Naive thymus-derived CD8-positive, alpha-beta T cell (primary cell): ENCODE results near the gene PRPSAP1. TPM values are rescaled to one million over a fixed set of nuclear protein-coding genes. Genes with fewer than 3 reads are reported as not detected.
"Not testable (repeated sequence)": the region's sequence is repeated elsewhere in the genome, so short reads cannot be mapped to it uniquely, and the experiment has no call there.

ENCODE experiments used
- ATAC-seq, 2 donors: fragments of 150-1000 bp; cut with Tn5 transposase in 1 of 2; sonication (Bioruptor Pico), chemical (Tn5 transposase) in 1 of 2; 1 replicate in 1 of 2; 2 replicates in 1 of 2; pipeline ENCODE4 v1.10.0; 2021; ENCODE audit warnings: mild to moderate bottlenecking in 2 of 2, moderate library complexity in 2 of 2
- POLR2A ChIA-PET: fragments of 350-600 bp; sonication (Branson Sonifier 250); formaldehyde crosslinking; loops from one replicate; lab custom pipeline; 2021; ENCODE audit warnings: antibody characterized with exemption; lab: Charles Lee
- DNase-seq, 10 donors: peaks; one replicate each; pipeline versions ENCODE4 v3.0.0 to v3.0.0-alpha.2; 2020 to 2022
- H3K27ac Mint-ChIP-seq, 10 donors: one replicate each; pipeline ENCODE4 v1.8.0; 2020 to 2022; ENCODE audit warnings: mild to moderate bottlenecking in 10 of 10, mixed read lengths in 10 of 10, moderate library complexity in 4 of 10, inconsistent platforms in 1 of 10
- H3K27me3 Mint-ChIP-seq, 5 donors: one replicate each; pipeline ENCODE4 v1.8.0; 2021 to 2022; ENCODE audit warnings: mixed read lengths in 5 of 5
- H3K36me3 Mint-ChIP-seq, 3 donors: one replicate each; pipeline ENCODE4 v1.8.0; 2020 to 2022; ENCODE audit warnings: mixed read lengths in 3 of 3, mild to moderate bottlenecking in 2 of 3, inconsistent platforms in 1 of 3
- H3K4me1 Mint-ChIP-seq, 4 donors: one replicate each; pipeline ENCODE4 v1.8.0; 2021 to 2022; ENCODE audit warnings: mixed read lengths in 4 of 4
- H3K4me3 Mint-ChIP-seq, 10 donors: one replicate each; pipeline ENCODE4 v1.8.0; 2020 to 2022; ENCODE audit warnings: mild to moderate bottlenecking in 10 of 10, mixed read lengths in 10 of 10, moderate library complexity in 6 of 10, inconsistent platforms in 1 of 10
- H3K9me3 Mint-ChIP-seq, 9 donors: one replicate each; pipeline ENCODE4 v1.8.0; 2020 to 2022; ENCODE audit warnings: mixed read lengths in 9 of 9, mild to moderate bottlenecking in 3 of 9, inconsistent platforms in 1 of 9, moderate library complexity in 1 of 9
- polyA plus RNA-seq, 3 donors: library from polyadenylated mRNA; unstranded; fragments of 300-500 nt; fragmentation: Illumina TruSeq; gene quantifications; one replicate each; pipeline ENCODE4 v1.2.3, GENCODE V29; 2021
- total RNA-seq, 8 experiments: library from RNA in 2 of 8; stranded (reverse) in 2 of 8; gene quantifications; one replicate each; pipeline ENCODE4 v1.2.3 and lab custom pipeline; 2021 to 2026

Gene PRPSAP1
- total and polyA plus RNA-seq, 5 experiments from 2014 or later: 37.9 to 62.9 (median 44.7) TPM

DNA sequence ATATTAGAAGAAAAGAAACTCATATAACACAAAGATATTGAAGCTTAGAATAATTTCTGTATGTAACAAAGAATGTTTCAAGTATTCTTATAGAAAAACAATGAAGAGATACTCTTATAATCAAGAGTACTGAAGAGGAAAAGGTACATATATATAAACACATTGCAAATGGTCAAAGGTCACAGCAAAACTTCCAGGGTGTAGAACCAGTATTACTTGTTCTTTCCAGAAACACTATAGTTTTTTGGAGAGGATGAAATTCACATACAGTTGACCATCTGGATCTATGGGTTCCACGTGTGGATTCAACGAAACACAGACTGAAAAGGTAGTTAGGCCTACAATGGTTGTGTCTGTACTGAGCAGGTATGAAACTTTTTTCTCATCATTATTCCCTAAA lies 22.6 kb downstream of the PRPSAP1 start:
- DNase-seq: no peak
- Mint-ChIP-seq H3K9me3 (no peaks in the 10 kb centered on the region), H3K4me3 (no peak overlapping the region), H3K27ac (peak overlapping the region in 1 of 10 donors; percentile 9), H3K27me3 (no peaks in the 10 kb centered on the region), H3K4me1 (peaks cover 0 to 3% (median 0%) of the 10 kb centered on the region in 4 donors), H3K36me3 (peaks cover 0 to 57% (median 15%) of the 10 kb centered on the region in 3 donors)
- POLR2A ChIA-PET: no interaction called here
- no peak for ATAC-seq

DNA sequence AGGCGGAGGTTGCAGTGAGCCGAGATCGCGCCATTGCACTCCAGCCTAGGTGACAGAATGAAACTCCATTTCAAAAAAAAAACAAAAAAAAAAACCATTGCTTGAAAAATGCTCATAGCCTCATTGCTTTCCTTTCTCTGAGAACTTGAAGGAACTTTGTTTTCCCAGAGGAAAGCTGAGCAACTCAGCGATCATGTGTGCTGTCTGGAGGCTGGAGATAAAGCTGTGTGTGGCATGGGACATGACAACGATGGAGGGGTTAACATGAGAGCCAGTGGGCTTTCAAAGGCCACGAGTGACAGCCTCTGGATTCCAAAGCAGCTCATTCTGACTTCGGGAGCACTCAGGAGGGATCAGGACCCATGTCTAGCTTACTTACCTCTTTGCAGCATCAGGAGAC lies 24.1 kb downstream of the PRPSAP1 start:
- Mint-ChIP-seq H3K36me3 (peaks cover 0 to 69% (median 17%) of the 10 kb centered on the region in 3 donors), H3K4me1 (peaks cover 0 to 3% (median 0%) of the 10 kb centered on the region in 4 donors), H3K27ac (no peak overlapping the region), H3K9me3 (no peaks in the 10 kb centered on the region), H3K4me3 (no peak overlapping the region), H3K27me3 (no peaks in the 10 kb centered on the region)
- POLR2A ChIA-PET: interaction anchor here (0.5 kb wide), 1 partner anchor 228 kb away, joined by 4 read pairs; no protein-coding TSS in a partner anchor
- no peak for ATAC-seq
- no peak for DNase-seq

DNA sequence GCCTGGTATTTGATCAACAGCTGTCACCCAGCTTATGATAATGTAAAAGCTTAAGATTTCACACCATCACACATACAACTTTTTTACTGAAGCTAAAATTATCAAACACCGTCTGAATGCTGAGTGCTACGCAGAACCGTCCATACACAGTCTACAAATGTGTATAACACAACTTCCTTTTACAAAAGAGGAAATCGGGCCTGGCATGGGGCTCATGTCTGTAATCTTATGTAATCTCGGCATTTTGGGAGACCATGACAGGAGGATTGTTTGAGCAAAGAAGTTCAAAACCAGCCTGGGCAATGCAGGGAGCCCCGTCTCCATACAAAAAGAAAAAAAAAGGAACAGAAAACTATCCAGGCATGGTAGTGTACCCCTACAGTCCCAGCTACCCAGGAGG lies 26.0 kb downstream of the PRPSAP1 start:
- Mint-ChIP-seq H3K9me3 (no peaks in the 10 kb centered on the region), H3K27ac (peak overlapping the region in 1 of 10 donors; percentile 76), H3K36me3 (peaks cover 0 to 83% (median 22%) of the 10 kb centered on the region in 3 donors), H3K4me1 (no peaks in the 10 kb centered on the region), H3K4me3 (no peak overlapping the region), H3K27me3 (no peaks in the 10 kb centered on the region)
- DNase-seq (no peak), ATAC-seq (no peak)
- POLR2A ChIA-PET: no interaction called here

DNA sequence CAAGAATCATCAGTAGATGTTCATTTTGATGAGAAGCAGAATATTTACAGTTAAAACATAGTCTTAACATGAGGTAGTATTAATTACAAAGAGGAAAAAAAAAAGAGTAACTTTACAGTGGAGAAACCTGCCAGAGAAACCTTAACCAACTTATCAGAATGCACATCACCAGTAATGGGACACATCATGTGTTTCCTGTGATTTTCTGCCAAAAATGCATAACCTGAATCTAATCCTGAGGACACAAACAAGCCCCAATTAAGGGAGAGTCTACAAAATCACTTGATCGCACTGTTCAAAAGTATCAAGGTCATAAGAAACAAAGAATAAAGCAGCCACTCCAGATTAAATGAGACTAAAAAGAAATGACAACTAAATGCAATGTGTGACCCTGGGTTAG lies 27.4 kb downstream of the PRPSAP1 start:
- H3K27me3 Mint-ChIP-seq: no peaks in the 10 kb centered on the region
- no peak overlapping the region for H3K4me3 Mint-ChIP-seq
- no peak for DNase-seq
- POLR2A ChIA-PET: no interaction called here
- H3K27ac Mint-ChIP-seq: peak overlapping the region in 1 of 10 donors; percentile 0
- ATAC-seq: no peak
- no peaks in the 10 kb centered on the region for H3K9me3 Mint-ChIP-seq
- H3K4me1 Mint-ChIP-seq: no peaks in the 10 kb centered on the region
- peaks cover 0 to 91% (median 19%) of the 10 kb centered on the region in 3 donors for H3K36me3 Mint-ChIP-seq

DNA sequence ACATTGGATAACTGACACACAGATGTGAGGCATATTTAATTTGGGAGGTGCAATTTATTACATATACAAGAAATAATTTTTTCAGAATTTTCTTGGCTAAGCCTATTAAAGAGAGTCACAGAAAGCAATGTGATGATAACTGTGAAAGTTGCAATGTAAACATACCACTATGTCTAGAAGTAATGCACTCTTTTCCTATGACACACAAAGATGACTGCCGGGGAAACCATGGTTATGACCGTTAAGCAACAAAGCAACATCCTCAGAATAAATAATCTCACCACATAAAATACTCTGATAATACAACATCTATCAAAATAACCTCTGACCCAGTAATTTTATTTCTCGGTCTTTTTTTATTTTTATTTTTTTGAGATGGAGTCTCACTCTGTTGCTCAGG lies 35.1 kb downstream of the PRPSAP1 start:
- DNase-seq (no peak), ATAC-seq (no peak)
- POLR2A ChIA-PET: no interaction called here
- Mint-ChIP-seq H3K4me3 (no peak overlapping the region), H3K27me3 (no peaks in the 10 kb centered on the region), H3K27ac (no peak overlapping the region), H3K4me1 (peaks cover 0 to 4% (median 0%) of the 10 kb centered on the region in 4 donors), H3K9me3 (no peaks in the 10 kb centered on the region), H3K36me3 (peaks cover 0 to 68% (median 16%) of the 10 kb centered on the region in 3 donors)

GRCh38 chr17:76317535-76317934 lies 36.2 kb downstream of the PRPSAP1 start:
- H3K36me3 Mint-ChIP-seq: peaks cover 0 to 69% (median 17%) of the 10 kb centered on the region in 3 donors
- no peak overlapping the region for H3K4me3 Mint-ChIP-seq
- DNase-seq (no peak), ATAC-seq (no peak)
- no peaks in the 10 kb centered on the region for H3K9me3 Mint-ChIP-seq
- H3K27me3 Mint-ChIP-seq: no peaks in the 10 kb centered on the region
- peaks cover 0 to 4% (median 0%) of the 10 kb centered on the region in 4 donors for H3K4me1 Mint-ChIP-seq
- H3K27ac Mint-ChIP-seq: peak overlapping the region in 1 of 10 donors; percentile 69
- POLR2A ChIA-PET: no interaction called here

GRCh38 chr17:76314392-76315227 lies 39.1 kb downstream of the PRPSAP1 start:
- Mint-ChIP-seq H3K27ac (peak overlapping the region in 3 of 10 donors; percentile 22 to 61 (median 45)), H3K27me3 (no peaks in the 10 kb centered on the region), H3K4me1 (peaks cover 0 to 4% (median 0%) of the 10 kb centered on the region in 4 donors), H3K4me3 (no peak overlapping the region), H3K9me3 (no peaks in the 10 kb centered on the region), H3K36me3 (peaks cover 0 to 72% (median 27%) of the 10 kb centered on the region in 3 donors)
- ATAC-seq (no peak), DNase-seq (no peak)
- POLR2A ChIA-PET: interaction anchor here (0.7 kb wide), 1 partner anchor 313 kb away, joined by 3 read pairs; no protein-coding TSS in a partner anchor

DNA sequence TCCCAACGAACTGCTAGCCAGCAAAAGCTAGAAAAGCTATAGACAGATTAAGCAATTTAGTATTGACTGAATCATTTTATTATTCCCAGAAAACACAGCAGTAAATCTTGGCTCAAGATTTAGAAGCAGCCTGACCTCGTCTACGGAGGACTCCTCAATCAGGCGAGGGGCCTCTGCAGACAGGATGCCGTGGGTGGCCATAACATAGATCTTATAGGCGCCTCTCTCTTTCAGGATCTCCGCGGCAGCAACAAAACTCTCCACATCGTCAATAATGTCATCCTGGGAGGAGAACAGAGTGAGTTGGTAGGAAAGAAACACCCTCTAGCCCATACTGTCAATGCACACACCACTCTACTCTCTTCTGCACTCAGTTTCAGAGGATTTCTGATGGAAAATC lies 41.0 kb downstream of the PRPSAP1 start:
- Mint-ChIP-seq H3K27ac (no peak overlapping the region), H3K4me3 (no peak overlapping the region), H3K27me3 (no peaks in the 10 kb centered on the region), H3K4me1 (peaks cover 0 to 4% (median 0%) of the 10 kb centered on the region in 4 donors), H3K9me3 (no peaks in the 10 kb centered on the region), H3K36me3 (peaks cover 0 to 61% (median 23%) of the 10 kb centered on the region in 3 donors)
- ATAC-seq (no peak), DNase-seq (no peak)
- POLR2A ChIA-PET: no interaction called here

GRCh38 chr17:76309461-76309860 lies 44.3 kb downstream of the PRPSAP1 start:
- Mint-ChIP-seq H3K4me3 (no peak overlapping the region), H3K36me3 (peaks cover 0 to 41% (median 18%) of the 10 kb centered on the region in 3 donors), H3K27ac (no peak overlapping the region), H3K27me3 (no peaks in the 10 kb centered on the region), H3K9me3 (no peaks in the 10 kb centered on the region), H3K4me1 (no peaks in the 10 kb centered on the region)
- DNase-seq (no peak), ATAC-seq (no peak)
- POLR2A ChIA-PET: no interaction called here

GRCh38 chr17:76307966-76308338 lies 45.8 kb downstream of the PRPSAP1 start, which contains the start of gene QRICH2:
QRICH2 (minus strand) TSS chr17:76308276; CDS start chr17:76307998, 278 bp downstream.
- ATAC-seq: no peak

DNA sequence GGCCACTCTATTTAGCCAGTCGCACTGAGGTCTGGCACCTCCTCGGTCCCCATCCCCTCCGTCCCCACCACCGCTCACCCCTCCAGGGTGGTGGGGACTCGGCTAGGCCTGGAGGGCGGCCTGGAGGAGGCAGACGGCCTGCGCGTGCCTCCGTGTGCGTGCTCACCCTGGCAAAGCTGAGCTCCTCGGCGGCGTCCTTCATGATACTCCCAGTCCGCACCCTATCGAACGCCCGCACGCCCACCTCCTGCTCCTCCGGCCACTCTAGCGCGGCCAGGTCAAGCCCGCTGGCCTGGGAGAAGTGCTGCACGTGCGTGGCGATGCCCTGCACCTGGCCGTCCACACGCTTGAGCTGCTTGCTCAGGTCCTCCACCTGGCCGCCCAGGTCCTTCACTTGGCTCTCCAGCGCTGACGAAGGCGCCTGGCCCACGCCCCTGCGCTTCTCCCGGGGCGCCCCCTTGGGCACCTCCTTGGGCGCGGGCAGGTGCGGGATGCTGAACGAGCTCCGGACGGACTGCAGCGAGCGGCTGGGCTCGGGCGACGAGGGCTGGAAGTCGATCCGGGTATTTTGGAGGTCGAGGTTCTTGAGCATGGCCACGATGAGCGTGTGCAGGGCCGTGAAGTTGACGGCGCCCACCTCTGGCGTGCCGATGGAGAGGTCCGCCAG lies 46.3 kb downstream of the PRPSAP1 start:
- ATAC-seq (no peak), DNase-seq (no peak)
- Mint-ChIP-seq H3K4me1 (peaks cover 0 to 3% (median under 1%) of the 10 kb centered on the region in 4 donors), H3K4me3 (no peak overlapping the region), H3K36me3 (peaks cover 0 to 23% (median 10%) of the 10 kb centered on the region in 3 donors), H3K27me3 (no peaks in the 10 kb centered on the region), H3K27ac (no peak overlapping the region), H3K9me3 (no peaks in the 10 kb centered on the region)
- POLR2A ChIA-PET: no interaction called here

More at GRCh38 chr17:76307966-76308338, 45.8 kb downstream of the PRPSAP1 start, which contains the start of gene QRICH2:
- no peaks in the 10 kb centered on the region for H3K9me3 Mint-ChIP-seq
- POLR2A ChIA-PET: no interaction called here
- no peak within 1 kb of the TSS for H3K4me3 Mint-ChIP-seq
- DNase-seq: no peak
- peaks cover 0 to 3% (median under 1%) of the 10 kb centered on the region in 4 donors for H3K4me1 Mint-ChIP-seq
- H3K36me3 Mint-ChIP-seq: peaks cover 0 to 28% (median 10%) of the 10 kb centered on the region in 3 donors
- H3K27me3 Mint-ChIP-seq: no peaks in the 10 kb centered on the region
- no peak within 1 kb of the TSS for H3K27ac Mint-ChIP-seq

- ATAC-seq, H3K9me3 Mint-ChIP-seq, H3K4me1 Mint-ChIP-seq, H3K27me3 Mint-ChIP-seq, H3K4me3 Mint-ChIP-seq, H3K36me3 Mint-ChIP-seq, DNase-seq: not testable (repeated sequence)
- POLR2A ChIA-PET: interaction anchor here (0.7 kb wide), 1 partner anchor 187 kb away, joined by 3 read pairs; no protein-coding TSS in a partner anchor
- H3K27ac Mint-ChIP-seq: peak overlapping the region in 1 of 10 donors; percentile 40
These were observed 48.6 kb downstream of the PRPSAP1 start for GRCh38 chr17:76305135-76305454.
